Measurements from ENCODE around the gene HDC. TPM values are rescaled to one million over a fixed set of nuclear protein-coding genes. Genes with fewer than 3 reads are reported as not detected.

HDC gene
- not detected in 2 replicates for polyA plus RNA-seq (2014; cell fraction: cytosol; rRNA removed)
- 0.10 TPM in 1 of 2 replicates, not detected in the other for polyA plus RNA-seq (2014; cell fraction: nucleus; rRNA removed)

GRCh38 chr15:50265620-50266019, at the start of gene HDC:
HDC (minus strand) TSS chr15:50265726; CDS start chr15:50265623, 103 bp downstream.
- no peak for DNase-seq (ENCODE audit: low spot score)

- no peak for DNase-seq (ENCODE audit: low spot score)
Measured at GRCh38 chr15:50312636-50313035, 47.1 kb upstream of the HDC start.

GRCh38 chr15:50307799-50308198, 42.3 kb upstream of the HDC start:
- DNase-seq (ENCODE audit: low spot score): no peak

- DNase-seq (ENCODE audit: low spot score): no peak
Measured at GRCh38 chr15:50304836-50305235, 39.3 kb upstream of the HDC start.

- no peak for DNase-seq (ENCODE audit: low spot score)
Measured at GRCh38 chr15:50302581-50302980, 37.1 kb upstream of the HDC start.

GRCh38 chr15:50298340-50298739, 32.8 kb upstream of the HDC start:
- DNase-seq (ENCODE audit: low spot score): no peak

GRCh38 chr15:50295966-50296365, 30.4 kb upstream of the HDC start:
- no peak for DNase-seq (ENCODE audit: low spot score)

GRCh38 chr15:50289749-50290148, 24.2 kb upstream of the HDC start:
- no peak for DNase-seq (ENCODE audit: low spot score)

- DNase-seq (ENCODE audit: low spot score): no peak
Measured at GRCh38 chr15:50287324-50288116, 22.0 kb upstream of the HDC start.

- no peak for DNase-seq (ENCODE audit: low spot score)
Measured at GRCh38 chr15:50281427-50281826, 15.9 kb upstream of the HDC start.

GRCh38 chr15:50280271-50280670, 14.7 kb upstream of the HDC start:
- no peak for DNase-seq (ENCODE audit: low spot score)

GRCh38 chr15:50278496-50278895, 13.0 kb upstream of the HDC start:
- DNase-seq (ENCODE audit: low spot score): no peak

- no peak for DNase-seq (ENCODE audit: low spot score)
Measured at GRCh38 chr15:50277370-50277769, 11.8 kb upstream of the HDC start.

GRCh38 chr15:50275908-50276307, 10.4 kb upstream of the HDC start:
- DNase-seq (ENCODE audit: low spot score): no peak

GRCh38 chr15:50275091-50275490, 9.6 kb upstream of the HDC start:
- DNase-seq (ENCODE audit: low spot score): no peak

GRCh38 chr15:50267577-50267976, 2.1 kb upstream of the HDC start:
- DNase-seq (ENCODE audit: low spot score): no peak

- no peak for DNase-seq (ENCODE audit: low spot score)
Measured at GRCh38 chr15:50262533-50262932, 3.0 kb downstream of the HDC start.

GRCh38 chr15:50261981-50262380, 3.5 kb downstream of the HDC start:
- DNase-seq (ENCODE audit: low spot score): no peak

- DNase-seq (ENCODE audit: low spot score): no peak
Measured at GRCh38 chr15:50260969-50261496, 4.5 kb downstream of the HDC start.

- no peak for DNase-seq (ENCODE audit: low spot score)
Measured at GRCh38 chr15:50259276-50259675, 6.2 kb downstream of the HDC start.

- DNase-seq (ENCODE audit: low spot score): no peak
Measured at GRCh38 chr15:50257924-50258323, 7.6 kb downstream of the HDC start.

- no peak for DNase-seq (ENCODE audit: low spot score)
Measured at GRCh38 chr15:50257332-50257731, 8.2 kb downstream of the HDC start.
